HG03139 (cell line): ENCODE measurements around the gene CDH6.

Experiments used
- ATAC-seq: cut with Tn5 transposase; IDR thresholded peaks from one replicate; pipeline ENCODE4 v1.9.1; 2021; ENCODE audit not compliant: unreplicated experiment

Gene CDH6

GRCh38 chr5:31193591-31194467 is at the start of gene CDH6:
Gene CDH6, plus strand, starts transcription at chr5:31193686. Its CDS starts 73,788 bp downstream, at chr5:31267474.
- ATAC-seq, result no peak

DNA sequence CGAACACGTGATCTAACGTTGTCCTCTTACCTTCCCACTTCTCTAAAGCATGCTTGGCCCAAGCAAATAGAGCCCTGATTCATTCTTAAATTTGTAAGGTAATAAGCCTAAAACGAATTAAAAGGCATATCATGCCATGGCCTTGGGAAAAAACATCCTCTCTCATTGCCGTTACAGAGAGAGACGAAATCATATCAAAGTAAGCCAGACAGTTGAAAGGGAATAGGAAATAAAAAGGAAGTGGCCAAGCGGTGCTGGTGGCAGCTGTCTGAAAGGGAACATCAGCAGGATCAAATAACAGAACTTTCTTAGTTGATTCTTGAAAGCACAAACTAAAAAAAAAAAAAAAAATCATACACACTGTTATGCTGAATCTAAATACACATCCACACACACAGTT is 49.1 kb upstream of the CDH6 start:
- ATAC-seq, result no peak

GRCh38 chr5:31148959-31149475 is 44.5 kb upstream of the CDH6 start:
- ATAC-seq, result no peak

GRCh38 chr5:31153521-31153920 is 40.0 kb upstream of the CDH6 start:
- ATAC-seq, result no peak

DNA sequence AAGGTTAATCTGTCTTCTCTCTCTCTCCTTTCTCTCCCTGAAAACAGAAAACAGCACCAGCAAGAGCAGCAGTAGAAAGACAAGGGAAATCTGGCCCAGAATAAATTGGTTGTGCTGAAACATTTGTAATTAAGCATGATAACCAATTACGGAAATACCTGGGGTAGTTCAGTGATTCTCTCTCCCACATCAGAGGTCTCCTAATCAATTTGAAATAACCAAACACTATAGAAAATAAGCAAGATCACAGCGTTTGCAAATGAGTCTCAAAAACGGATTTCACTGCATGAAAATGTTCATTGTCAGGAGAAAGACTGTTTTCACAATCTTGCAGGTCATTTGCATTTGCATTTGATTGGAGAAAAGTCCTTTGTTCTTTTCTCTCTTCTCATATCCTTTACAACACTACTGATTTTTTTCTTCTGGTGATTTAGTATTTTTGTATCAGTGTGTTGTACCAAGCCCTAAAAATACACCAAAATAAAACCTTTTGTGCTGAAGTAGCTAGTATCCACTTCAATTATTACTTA is 36.8 kb upstream of the CDH6 start:
- ATAC-seq, result no peak

DNA sequence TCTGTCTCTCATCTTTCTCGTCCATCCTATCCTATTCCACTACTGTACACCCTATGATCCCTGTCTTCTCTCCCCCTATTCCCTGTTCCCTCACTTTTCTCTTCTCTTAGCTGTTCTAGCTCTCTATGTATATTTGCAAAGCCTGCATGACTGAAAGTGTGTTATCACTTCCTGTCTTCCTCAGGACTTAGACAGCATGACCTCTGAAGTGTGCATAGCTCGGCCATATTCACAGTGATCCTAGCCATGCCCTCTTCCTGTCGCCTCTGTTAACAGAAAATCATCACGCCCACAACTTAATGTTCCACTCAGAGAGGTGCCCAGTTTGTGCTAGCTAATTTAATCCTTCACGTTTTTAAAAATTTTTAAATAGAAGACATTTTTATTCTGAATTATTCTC is 35.8 kb upstream of the CDH6 start:
- no peak for ATAC-seq

DNA sequence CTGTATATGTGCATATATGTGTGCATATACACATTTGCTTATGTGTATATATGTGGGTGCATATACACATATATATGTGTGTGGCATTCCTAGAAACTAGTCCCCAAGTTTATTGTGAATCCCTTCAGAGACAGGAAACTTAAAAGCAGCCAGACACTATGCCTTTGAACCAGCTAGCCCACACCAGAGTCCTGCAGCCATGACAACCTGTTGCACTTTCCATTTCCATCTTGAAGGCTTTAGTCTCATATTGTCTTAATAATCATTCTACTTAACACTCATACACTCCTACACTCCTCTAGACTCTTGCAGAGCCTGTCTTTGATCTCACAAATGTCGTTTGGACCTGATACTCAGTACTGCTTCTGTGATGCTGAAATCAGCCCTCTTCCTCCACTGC is 34.8 kb upstream of the CDH6 start:
- no peak for ATAC-seq

DNA sequence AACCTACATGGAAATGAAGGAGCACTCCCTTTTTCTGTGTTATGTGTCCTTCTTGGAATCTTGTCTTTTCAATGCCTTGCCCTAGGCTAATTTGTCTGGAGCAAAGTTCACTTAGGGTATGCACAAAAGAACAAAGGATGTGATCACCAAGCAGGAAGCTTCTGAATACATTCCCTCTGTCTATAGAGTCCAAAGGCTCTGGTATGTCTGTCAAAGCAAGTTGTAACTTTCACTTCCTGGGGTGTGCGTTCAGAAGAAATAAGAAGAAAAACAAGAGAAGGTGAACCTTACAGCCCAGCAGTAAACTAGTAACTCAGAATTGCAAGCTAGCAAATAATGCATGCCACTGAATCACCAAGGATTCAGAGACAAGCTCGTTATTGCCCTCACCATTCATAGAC is 31.7 kb upstream of the CDH6 start:
- ATAC-seq, result no peak

DNA sequence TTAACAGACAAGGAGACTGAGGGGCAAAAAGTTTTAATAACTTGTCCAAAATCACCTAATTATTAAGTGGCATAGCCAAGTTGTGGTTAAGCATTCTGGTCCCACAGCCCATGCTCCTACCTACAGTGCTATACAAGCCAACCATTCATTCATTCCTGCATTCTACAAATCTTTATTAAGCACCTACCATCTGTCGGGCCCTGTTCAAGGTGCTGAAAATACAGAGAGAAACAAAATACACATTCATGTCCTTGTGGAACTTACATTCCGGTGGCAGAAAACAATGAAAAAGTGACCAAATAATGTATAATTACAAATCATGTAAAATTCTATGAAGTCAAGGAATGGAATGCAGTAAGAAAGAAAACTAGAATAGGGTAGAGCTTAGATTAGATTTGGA is 27.8 kb upstream of the CDH6 start:
- no peak for ATAC-seq

GRCh38 chr5:31169379-31169778 is 24.1 kb upstream of the CDH6 start:
- no peak for ATAC-seq

- no peak for ATAC-seq
Observed at GRCh38 chr5:31172881-31173280, 20.6 kb upstream of the CDH6 start.

DNA sequence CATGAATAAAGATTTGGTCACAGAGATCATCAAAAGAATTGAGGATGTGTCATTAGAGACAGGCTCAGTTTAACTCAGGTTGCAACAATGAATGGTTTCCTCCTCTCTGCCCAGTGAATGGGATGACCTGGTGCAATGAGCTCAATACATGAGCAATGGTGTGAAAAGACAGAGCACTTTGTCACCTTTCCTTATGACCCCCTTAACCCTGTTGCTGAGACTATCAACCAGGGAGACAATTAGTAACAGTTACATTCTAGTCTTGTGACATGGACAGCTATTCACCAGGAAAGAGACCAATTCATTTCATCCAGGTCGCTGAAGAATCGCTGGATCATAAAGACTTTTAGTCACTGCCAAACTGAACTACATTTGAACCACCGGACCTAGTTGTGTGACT is 19.9 kb upstream of the CDH6 start:
- ATAC-seq, result no peak

DNA sequence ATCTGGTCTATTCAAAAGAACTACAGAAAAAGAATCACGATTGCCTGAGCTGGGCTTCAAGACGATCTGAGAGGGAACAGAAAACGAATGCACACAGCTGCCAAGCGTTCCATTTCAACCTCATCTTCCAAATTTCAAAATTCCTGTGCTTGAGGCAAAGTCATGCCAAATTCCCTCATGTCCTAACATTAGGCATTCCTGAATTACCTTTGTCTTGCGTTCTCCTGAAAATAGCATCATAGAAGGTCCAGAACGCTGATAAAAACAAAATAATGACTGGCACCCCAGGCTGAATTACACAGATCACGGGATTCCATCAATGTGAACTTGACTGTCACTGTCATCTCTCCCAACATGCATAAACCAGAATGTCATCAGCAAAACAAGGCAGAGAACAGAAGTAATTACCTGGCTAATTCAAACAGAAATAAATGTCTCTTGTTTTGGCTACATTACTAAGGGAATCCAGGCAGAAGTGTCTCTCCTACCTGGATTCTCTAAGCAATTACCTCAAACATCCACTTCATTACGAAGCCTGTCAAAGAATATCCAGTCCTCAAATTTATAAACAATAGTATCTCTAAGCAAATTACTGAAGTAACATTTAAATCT is 12.0 kb upstream of the CDH6 start:
- no peak for ATAC-seq

DNA sequence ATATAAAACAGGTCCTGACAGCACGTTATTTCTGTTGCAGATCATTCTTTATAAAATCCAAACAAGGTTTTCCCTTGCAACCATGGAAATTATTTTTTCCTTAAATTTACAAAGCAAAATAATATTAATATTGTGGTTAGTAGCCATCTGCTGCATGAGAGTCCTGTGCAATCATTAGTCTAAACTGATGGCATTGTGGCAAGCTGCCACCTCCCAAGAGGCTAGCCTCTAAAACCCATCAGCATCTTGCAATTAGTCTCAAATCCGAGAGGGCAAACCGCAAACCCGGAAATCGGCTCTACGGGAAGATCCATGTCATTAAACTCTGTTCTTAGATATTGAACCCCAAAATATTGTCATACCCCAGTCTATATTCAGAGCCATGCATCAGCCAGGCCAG is 11.3 kb upstream of the CDH6 start:
- ATAC-seq, result no peak

GRCh38 chr5:31185951-31186350 is 7.5 kb upstream of the CDH6 start:
- ATAC-seq, result no peak

DNA sequence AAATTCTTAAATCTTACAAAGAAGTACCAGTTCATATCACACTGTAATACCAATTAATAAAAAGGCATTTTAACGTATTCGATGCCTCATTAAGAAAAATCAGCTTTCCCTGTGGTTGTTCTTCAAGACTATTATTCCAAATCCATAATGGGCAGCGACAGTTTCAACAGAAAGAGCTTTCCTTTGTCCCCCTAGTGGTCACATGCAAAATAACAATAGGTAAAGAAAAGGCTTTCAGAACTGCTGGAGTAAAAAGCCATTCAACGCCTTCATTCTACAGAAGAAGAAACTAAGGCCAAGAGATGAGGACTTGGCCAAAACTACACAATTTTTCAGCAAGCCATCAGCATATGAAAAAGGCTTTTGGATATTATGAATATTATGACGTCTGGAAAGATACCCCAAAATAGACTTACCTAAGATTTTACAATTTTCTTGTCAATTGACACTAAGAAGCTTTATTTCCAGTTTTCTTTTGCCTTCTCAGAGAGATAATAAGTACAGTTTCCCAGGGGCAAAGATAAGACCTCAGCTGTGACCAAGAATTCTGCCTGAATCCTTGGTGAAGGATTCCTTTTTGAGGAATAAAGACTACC is 6.7 kb upstream of the CDH6 start:
- ATAC-seq, result no peak

DNA sequence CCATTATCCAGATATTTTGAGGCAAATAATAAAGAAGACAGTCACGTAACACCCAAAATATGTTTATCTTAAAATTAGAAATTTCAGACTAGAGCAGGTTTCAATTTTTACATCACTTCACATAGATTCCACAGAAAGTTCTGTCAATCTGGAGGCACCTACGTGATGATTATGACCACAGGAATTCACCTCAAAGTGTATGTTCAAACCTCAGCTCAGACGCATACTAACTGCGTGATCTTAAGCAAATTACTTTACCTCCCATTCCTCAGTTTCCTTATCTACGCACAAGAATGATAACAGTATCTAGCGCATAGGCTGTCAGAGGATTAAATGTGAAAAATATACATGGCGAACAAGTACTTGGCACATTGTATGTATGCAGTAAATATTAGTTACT is 5.9 kb upstream of the CDH6 start:
- no peak for ATAC-seq

- ATAC-seq, result no peak
Observed at GRCh38 chr5:31192442-31192841, 1.0 kb upstream of the CDH6 start.

- ATAC-seq, result no peak
Observed at GRCh38 chr5:31193116-31193515, 370 bp upstream of the CDH6 start.

DNA sequence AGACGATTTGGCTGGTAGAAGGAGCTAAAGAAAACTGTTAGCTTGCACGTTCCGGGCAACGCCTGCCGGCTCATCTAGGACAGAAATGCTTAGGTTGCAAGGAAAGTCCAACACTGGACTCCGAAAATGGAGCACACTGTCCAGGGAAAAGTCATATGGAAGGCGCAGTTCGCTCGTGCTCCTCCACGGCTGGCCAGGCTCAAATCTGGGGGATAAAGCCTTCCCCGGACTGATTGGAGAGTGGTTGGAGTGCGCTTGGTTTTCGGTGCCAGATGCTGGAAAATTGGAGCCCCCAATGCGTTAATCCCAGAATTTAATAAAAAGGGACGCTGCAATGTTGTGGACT is 955 bp downstream of the CDH6 start:
- no peak for ATAC-seq

- ATAC-seq, result no peak
Observed at GRCh38 chr5:31194892-31195555, 1.5 kb downstream of the CDH6 start.
